GM18870 (cell line): ENCODE measurements around the gene PDLIM7.
"Not testable (repeated sequence)": the region's sequence is repeated elsewhere in the genome, so short reads cannot be mapped to it uniquely, and the experiment has no call there.

Experiments
- ATAC-seq: cut with Tn5 transposase; IDR thresholded peaks from one replicate; pipeline ENCODE4 v1.9.1; 2021; ENCODE audit warnings: moderate library complexity; ENCODE audit not compliant: unreplicated experiment

PDLIM7 gene

DNA sequence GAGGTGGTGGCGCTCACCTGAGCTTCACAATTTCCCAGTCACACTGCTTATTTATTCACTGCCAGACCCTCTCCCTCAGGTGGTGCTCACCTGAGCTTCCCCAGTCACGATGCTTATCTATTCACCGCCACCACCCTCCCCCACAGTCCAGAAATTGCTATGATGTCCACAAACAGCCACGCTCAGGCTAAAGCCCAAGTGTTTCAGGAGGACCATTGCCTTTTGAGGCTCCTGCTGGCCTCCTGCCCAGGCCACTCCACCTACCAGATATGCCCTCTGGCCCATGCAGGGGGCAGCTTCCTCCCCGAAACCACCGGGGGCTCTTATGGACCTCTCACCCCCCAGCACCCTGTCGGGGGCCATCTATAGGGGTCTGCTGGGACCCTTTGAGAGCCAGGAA is 4.6 kb downstream of the PDLIM7 start:
- ATAC-seq, result no peak

DNA sequence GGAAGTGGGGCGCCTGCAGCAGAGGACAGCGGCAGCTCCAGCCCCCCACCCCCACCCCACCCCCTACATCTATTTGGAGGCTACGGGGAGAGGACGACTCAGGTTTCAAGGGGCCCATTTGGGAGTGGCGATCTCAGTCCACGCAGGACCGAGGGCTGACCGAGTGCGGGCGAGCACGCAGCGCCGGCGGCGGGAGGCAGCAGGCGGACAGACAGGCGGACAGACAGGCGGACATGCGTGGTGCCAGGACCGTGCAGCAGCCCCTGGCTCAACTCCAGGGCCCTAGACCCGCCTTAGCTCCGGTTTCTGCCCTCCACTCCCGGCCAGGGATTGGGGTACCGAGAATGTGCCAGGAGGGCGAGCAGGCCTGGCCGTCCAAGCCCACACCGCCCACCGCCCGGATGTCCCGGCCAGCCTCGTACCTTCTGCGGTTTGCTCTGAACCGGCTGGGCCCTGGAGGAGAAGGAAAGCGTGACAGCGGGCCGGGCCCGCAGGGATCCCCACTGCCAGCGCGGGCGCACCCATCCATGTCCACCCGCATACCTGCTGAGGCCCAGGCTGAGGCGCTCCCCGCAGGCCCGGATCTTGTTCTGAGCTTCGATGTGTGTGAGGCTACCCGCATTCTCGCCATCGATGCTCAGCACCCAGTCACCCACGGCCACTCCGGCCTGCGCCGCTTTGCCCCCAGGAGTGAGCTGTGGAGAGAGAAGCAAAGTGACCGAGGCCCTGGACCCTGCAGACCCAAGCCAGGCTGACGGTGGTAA is 5.2 kb downstream of the PDLIM7 start:
- ATAC-seq, result no peak

DNA sequence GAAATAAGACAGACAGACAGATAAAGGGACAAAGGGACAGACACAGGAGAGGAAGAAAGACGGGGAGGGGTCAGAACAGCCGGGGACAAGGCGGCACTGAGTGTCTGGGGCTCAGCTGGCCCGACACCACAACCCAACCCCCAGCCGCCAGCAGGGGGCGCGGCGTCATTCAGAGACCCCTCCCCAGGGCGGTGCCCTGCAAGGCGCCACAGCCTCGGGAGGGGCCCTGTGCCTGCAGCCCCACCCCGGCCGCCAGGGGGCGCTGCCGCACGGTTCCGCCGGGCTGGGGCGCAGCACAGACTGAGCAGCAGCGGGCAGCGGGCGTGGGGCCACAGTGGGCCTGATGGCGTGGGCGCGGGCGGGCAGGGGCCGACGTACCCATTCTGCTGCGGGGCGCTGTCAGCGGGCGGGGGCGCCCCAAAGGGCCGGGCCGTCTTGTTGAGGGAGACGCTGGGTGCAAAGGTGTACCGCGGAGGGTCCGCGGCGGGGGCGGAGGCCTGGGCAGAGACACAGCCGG is 5.9 kb downstream of the PDLIM7 start:
- no peak for ATAC-seq

DNA sequence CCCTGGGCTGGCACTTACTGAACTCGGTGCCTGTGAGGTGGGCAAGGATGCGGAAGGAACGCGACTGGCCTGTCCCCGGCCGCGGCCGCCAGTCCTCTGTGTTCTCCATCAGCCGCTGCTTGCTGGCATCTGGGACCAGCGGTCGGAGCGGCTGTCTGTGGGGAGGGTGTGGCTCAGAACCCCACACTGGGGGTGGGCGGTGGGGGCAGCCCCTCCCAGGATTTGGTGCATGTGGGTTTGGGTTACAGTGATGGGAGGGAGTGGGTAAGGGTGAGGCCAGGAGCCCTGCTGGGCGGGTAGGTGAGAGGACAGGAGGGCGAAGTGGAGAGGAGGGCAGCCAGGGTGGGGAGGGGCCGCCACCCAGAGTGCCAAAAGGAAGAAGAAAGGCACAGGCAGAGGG is 6.4 kb downstream of the PDLIM7 start:
- no peak for ATAC-seq

DNA sequence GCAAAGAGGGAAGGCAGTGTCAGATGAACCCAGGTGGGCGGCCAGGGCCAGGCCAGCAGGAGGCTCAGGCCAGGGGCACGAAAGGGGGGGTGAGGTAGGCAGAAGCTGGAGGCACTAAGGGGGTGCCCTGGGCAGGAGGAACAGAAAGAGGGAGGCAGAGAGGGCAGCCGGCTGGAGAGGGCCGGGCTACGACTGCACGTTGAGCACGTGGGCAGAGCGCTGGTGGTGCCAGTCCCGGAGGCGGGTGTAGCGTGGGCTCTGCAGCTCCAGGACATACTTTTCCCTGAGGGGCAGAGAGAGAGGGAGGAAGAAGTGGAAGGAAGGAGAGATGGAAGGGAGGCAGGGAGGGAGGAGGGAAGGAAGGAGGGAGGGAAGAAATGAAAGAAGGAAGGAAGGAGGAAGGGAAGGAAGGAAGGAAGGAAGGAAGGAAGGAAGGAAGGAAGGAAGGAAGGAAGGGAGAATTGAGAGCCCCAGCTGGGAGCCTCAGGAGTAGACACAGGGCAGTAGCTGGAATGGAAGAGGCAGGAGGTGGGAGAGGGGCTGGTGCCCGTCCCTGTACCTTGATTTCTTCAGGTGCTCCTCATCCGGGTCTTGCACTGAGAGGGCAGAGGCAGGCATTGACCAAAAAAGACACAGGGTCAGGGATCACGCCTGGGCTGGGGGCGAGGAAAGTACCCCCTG is 7.0 kb downstream of the PDLIM7 start:
- no peak for ATAC-seq

DNA sequence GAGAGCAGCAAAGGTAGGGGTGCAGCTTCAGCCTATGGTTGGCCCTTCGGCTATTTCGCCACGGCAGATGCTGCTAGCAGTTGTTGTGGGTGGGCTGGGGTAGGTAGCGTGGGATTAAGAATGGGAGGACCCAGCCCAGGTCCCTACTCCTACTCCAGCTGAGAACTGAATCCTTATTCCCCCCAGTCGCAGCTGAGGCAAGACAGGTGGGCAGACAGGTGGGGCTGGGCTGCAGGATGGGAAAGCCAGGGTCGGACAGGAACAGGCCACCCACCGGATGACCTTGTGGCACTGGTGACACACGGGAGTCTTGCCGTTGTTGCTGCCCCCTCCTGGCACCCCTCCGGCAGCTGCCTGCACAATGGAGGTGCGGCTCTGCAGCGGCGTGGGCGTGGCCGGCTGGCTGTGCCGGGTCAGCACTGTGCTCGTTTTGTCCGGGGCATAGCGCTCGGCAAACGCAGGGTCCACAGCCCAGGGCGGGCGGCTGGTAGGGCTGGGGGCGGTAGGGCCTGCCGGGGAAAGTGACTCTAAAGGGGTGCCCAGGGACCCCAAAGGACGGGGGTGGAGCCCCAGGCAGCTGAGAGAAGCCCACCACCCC is 8.2 kb downstream of the PDLIM7 start:
- no peak for ATAC-seq

DNA sequence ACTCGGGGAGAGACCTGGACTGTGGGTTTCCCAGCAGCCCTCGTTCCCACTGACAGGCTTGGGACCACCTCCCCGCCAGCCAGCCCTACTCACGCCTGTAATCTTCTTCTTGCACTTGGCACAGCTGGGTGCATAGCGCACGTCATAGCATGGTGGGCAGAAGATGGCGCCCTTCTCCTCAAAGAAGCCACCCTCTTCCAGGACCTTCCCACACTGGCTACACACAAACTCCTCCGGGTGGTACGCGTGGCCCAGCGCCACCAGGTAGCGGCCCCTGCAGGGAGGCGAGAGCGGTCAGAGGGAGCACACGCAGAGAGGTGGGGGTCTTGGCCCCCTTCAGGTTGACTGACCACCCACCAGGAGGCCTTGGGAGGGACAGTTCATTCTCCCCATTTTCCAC is 9.4 kb downstream of the PDLIM7 start:
- ATAC-seq, result no peak

DNA sequence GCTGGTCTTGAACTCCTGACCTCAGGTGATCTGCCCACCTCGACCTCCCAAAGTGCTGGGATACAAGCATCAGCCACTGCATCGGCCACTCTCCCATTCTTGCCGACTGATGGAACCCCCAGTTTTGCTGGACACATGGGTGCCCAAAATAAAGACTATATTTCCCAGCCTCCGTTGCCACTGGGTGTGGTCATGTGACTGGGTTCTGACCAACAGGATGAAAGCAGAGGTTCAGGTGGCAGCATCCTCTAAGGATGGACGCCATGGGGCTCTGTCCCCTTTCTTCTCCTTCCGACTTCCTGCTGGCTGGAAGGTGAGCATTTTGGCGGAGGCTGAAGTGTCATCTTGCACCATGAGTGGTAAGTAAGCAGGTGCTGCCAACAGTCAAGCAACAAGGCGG is 10.3 kb downstream of the PDLIM7 start:
- no peak for ATAC-seq

DNA sequence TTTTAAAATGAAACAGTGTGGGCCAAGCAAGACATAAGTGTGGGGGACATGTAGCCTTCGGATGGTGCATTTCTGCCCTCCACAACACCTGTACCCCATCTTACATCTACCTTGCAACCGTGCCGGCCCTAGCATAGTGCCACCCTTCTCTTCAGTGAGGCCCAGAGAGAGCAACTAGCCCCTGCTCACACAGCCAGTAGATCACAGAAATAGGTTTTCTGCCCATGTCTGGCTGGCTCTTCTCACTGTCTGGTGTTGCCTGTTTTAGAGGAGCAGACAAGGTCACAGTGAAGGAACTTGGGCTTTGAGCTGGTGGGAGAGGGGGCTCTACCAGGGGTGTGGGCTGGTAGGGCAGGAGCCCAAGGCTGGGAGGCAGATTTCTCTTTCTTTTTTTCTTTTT is 11.1 kb downstream of the PDLIM7 start:
- no peak for ATAC-seq

DNA sequence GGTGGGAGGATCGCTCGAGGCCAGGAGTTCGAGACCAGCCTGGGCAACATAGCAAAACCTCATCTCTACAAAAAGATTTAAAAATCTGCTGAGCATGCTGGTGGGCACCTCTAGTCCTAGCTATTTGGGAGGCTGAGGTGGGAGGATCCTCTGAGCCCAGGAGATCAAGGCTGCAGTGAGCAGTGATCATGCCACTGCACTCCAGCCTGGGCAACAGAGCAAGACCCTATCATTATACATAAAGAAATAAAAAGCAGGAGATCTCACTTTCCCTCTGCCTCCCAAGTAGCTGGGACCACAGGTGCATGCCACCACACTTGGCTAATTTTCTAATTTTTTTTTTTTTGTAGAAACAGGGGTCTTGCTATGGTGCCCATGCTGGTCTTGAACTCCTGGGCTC is 11.7 kb downstream of the PDLIM7 start:
- ATAC-seq, result not testable (repeated sequence)

DNA sequence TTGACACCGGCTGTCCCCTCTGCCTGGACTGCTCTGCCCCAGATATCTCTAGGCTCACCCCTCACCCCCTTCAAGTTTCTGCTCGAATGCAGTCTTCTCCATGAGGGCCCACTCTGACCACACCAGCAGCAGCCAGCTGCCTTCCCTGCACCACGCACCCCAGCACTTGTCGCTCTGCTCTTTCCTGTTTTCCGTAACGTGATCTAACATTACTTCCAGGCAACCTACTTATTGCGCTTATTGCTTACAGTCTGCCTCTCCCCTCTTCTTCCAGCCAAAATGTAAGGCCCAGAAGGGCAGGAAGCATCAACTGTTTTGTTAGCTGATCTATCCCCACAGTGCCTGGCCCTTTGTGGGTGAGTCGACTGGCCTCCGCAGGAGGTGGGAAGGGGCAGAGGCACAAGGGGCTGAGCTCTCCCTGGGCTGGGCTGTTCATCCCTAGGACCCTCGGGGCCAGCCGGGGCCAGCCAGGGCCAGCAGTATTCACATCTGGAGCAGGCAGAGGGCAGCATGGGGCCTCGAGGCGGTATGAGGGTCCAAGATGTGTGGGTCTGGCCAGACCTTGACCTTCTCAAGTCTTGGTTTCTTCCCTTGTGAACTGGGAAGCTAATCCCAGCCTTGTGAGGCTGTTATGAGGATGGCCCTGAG is 12.4 kb downstream of the PDLIM7 start:
- no peak for ATAC-seq

DNA sequence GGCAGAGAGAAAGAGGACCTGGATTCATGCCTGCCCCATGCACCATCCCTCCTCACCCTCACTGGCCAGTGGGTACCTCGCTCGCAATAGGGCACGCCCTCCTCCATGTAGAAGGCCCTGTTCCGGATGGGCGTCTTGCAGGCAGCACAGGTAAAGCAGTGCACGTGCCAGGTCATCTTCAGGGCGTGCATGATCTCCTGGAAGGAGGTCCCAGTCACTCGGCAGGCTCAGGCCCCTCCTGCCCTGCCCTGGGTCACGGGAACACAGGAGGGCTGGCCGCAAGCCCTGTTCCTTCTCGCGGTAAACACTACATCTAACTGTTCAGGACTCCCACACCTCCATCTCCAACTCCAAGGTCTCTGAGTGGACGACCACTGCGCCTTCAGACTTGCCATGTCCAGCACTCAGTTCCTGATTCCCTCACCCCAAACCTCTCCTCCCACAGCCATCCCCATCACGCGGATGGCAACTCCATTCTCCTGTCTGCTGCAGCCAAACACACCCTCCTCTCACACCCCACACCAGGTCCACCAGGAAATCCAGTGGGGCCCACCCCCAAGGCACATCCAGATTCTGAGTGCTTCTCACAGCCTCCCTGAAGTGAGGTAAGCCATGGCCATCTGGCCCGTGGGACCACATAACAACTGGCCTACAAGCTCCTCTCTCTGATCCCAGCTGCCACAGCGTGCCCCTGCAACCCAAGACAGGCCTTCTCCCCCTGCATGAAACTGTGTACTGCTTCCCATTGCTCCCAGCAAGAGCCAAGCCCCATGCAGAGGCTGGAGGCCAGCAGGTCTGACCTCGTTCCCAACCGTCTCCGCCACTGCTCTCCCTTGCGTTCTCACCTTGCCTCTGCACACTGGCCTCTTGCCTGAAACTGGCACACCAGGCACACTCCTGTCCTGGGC is 13.2 kb downstream of the PDLIM7 start:
- ATAC-seq, result no peak

DNA sequence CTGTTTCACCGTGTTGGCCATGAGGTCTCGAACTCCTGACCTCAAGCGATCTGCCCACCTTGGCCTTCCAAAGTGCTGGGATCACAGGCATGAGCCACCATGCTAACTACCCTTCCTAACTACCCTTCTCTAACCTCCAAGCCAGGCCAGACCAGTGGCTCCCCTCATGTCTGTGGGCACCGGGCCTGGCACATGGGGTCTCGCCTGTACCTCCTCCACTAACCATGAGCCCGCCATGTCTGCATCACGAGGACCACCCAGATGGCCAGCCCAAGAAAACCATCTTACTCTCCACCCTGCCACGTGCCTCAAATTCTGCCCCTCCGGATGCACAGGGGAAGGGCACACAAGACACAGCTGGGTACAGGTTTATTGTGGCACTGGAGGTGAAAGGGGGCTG is 14.4 kb downstream of the PDLIM7 start:
- no peak for ATAC-seq

DNA sequence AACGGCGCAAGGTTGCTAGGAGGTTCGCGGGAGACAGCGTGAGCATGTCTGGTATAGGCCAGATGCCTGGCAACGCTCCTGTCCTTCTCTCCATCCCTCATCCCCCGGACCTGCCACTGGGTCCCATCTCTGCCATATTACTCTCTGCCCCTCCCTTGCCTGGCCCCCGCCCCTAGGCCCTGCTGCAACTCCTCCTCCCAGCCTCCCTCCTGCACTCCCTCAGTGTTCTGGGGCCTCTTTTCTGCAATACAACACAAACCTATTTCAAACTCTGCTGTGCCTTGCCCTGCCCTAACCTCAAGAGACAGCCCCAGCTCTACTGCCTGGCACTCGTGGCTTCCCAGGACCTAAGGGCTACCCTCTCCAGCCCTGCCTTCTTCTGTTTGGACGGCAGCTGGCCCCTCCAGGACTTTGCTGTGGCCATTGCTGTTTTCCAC is 15.0 kb downstream of the PDLIM7 start:
- no peak for ATAC-seq

DNA sequence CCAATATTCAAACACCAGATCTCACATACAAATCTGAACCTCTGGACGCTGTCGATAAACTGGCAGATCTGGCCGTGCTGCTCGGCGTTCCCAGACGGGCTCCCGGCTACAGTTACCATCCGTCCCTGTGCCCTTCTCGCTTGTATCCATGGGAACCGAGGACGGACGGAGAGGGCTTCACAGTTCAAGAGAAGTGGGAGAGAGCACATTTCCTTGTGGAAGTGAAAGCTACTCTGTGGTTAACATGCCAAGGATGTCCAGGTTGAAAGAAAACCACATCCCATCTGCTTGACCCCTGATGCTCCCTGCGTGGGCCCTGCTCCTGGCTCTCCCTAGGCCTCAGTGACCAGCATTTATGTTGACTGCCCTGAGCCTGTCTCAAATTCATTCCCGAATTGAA is 17.6 kb downstream of the PDLIM7 start:
- ATAC-seq, result no peak

DNA sequence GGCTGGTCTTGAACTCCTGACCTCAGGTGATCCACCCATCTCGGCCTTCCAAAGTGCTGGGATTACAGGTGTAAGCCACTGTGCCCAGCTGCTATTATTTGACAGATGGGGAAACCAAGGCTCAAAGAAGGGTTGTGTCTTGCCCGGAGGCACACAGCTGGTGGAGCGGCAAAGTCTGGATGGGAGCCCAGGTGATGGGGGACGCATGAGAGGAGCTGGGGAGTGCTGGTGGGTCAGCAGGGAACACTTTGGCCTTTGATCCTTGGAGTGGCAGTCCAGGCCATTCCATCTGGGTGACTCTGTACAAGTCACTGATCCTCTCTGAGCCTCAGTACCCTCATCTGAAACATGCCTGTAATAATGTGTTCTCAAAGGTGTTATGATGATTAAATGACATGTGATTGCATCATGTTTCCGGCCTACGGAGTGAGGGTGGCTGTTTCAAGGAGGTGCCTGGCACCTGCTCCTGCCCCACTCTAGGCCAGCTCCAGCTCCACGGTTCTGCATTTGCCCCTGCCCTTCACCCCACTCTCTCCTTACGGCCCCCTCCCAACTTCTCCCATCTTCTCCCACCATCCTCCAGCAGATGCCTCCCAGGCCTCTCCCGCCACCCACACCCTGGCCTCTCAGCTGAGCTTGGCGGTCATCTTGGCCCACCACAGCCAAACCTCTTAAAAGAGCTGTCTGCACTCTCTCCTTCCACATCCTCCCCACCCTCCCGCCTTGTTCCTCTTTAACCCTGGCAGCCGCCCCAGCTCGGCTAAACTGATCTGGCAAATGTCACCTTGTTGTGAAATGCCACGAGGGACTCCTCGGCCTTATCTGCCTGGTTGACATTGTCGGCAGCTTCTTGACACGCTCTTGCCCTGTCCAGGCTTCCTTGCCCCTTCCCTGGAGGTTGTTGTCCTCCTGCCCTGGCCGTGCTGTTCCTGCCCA is 18.4 kb downstream of the PDLIM7 start:
- no peak for ATAC-seq

DNA sequence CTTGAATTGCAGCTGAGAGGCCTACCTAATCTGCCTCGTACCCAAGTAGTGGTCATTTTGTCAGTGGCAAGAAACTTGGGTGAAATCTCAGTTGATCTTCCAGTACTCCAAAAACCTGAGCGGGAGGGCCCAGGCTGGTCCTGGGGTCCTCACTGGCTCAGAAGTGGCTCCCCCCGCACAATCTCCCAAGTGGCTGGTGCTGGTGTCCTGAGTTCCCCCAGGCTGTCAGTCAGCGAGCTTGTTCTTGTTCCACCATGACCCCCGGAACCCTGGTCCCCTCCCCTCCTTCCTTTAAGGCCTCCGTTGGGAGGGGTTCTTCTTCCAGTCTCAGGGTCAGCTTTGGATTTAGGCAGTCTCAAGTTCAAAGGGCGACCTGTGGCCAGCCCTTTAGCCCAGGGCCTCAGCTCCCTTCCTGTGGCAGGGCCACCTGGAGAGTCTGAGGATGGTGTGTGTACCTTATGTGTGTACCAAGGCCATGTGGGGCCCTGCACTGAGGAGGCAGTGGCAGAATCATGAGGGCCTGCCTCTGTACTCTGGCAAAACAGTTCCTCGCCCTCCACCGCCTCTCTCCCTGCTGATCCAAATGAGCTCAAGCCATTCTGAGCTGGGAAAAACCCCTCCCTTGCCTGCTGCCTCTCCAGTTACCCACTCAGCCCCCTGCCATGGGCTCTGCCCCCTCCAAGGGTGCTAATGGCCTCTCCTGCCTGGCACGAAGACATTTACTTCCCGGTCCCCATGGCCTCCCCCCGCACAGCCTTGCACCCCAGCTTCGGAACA is 19.5 kb downstream of the PDLIM7 start:
- no peak for ATAC-seq

DNA sequence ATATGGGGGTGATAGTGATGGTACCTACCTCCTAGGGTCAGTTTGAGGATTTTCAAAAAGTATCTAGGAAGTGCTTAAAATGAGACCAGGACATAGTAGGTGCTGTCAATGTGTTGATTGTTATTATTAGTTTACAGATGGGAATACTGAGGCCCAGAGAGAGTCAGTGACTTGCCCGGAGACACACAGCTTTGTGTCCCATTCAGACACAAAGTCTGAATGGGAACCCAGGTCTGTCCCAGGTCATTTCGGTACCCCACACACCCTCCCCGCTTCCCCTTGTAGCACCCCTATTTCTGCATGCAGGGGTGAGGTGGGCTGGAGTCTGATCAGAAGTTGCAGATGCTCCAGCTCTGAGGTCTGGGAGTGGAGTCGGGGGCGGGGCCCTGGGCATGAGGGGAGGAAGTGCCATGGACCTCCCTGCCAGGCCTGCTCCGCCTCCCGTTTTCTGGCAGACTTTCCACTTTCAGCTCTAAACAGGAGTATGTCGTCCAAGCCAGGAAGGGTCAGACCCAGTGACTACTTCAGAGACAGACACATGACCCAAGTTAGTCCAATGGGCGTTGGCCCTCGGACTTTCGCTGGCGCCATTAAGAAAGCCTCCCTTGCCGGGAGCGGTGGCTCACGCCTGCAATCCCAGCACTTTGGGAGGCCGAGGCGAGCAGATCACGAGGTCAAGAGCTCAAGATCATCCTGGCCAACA is 20.7 kb downstream of the PDLIM7 start:
- no peak for ATAC-seq
